NCI-H1436 treated with DMSO at 0.1 percent for 48 hours (cell line): ENCODE data around the gene CEP70.

ENCODE experiments used
- DNase-seq: peaks from one replicate; lab custom pipeline; 2025; lab: John Stamatoyannopoulos, UW

Gene CEP70

GRCh38 chr3:138450181-138450580, 143.9 kb downstream of the CEP70 start:
- DNase-seq = no peak

GRCh38 chr3:138449490-138449889, 144.6 kb downstream of the CEP70 start:
- no peak for DNase-seq

GRCh38 chr3:138448631-138449030, 145.4 kb downstream of the CEP70 start:
- DNase-seq = no peak

GRCh38 chr3:138445654-138446053, 148.4 kb downstream of the CEP70 start:
- no peak for DNase-seq

- no peak for DNase-seq
Observed at GRCh38 chr3:138445236-138445635, 148.8 kb downstream of the CEP70 start.
